B cell (primary cell): ENCODE data around the gene TMEM92. TPM values are rescaled to one million over a fixed set of nuclear protein-coding genes. Genes with fewer than 3 reads are reported as not detected.

ENCODE experiments used
- ATAC-seq: fragments of 200-7000 bp; cut with Tn5 transposase; one replicate; pipeline ENCODE4 v1.10.0; 2021; ENCODE audit warnings: low read depth, mild to moderate bottlenecking, moderate number of reproducible peaks, moderate library complexity
- CTCF ChIA-PET: fragments of 350-600 bp; sonication (Branson Sonifier 250); formaldehyde crosslinking; loops from one replicate; lab custom pipeline; 2021; ENCODE audit warnings: antibody characterized with exemption, inconsistent platforms; lab: Charles Lee
- POLR2A ChIA-PET: fragments of 350-600 bp; sonication (Branson Sonifier 250); formaldehyde crosslinking; loops from one replicate; lab custom pipeline; 2021; ENCODE audit warnings: antibody characterized with exemption; lab: Charles Lee
- DNase-seq: peaks from one replicate; pipeline ENCODE4 v3.0.0; 2013
- H2AFZ ChIP-seq: 2 replicates; pipeline ENCODE4 v1.6.1; 2012; ENCODE audit warnings: mild to moderate bottlenecking, low read depth, low read length; ENCODE audit not compliant: insufficient read depth, poor library complexity, severe bottlenecking
- H3K27ac ChIP-seq, 2 donors: 1 replicate in 1 of 2; 2 replicates in 1 of 2; pipeline ENCODE4 v1.5.1; 2012 to 2013; ENCODE audit warnings: low read length in 2 of 2, mild to moderate bottlenecking in 2 of 2, moderate library complexity in 1 of 2
- H3K27me3 ChIP-seq, 4 experiments: fragments of 200-600 bp in 1 of 4; sonication (generic) in 1 of 4; replicated peaks in 1 of 4; 1 replicate in 2 of 4; 2 replicates in 2 of 4; pipeline versions ENCODE4 v1.6.1 to v1.7.0; 2013 to 2016; ENCODE audit warnings: low read length in 3 of 4, mild to moderate bottlenecking in 2 of 4, mixed read lengths in 1 of 4, moderate library complexity in 1 of 4; ENCODE audit not compliant: insufficient read depth in 4 of 4, control insufficient read depth in 3 of 4; ENCODE audit errors: control extremely low read depth in 1 of 4
- H3K36me3 ChIP-seq, 2 experiments: replicated peaks in 1 of 2; 1 replicate in 1 of 2; 2 replicates in 1 of 2; pipeline versions ENCODE4 v1.6.1 to v1.7.1; 2013; ENCODE audit warnings: low read length in 1 of 2; ENCODE audit not compliant: insufficient read depth in 2 of 2, control insufficient read depth in 1 of 2; ENCODE audit errors: control extremely low read depth in 1 of 2, extremely low read depth in 1 of 2
- H3K4me1 ChIP-seq, 2 donors: fragments of 200-600 bp in 1 of 2; sonication (generic) in 1 of 2; 1 replicate in 1 of 2; 2 replicates in 1 of 2; pipeline versions ENCODE4 v1.5.1 to v1.6.1; 2013 to 2017; ENCODE audit warnings: low read length in 2 of 2; ENCODE audit not compliant: control insufficient read depth in 2 of 2, insufficient read depth in 2 of 2
- H3K4me2 ChIP-seq: replicated peaks from 2 replicates; pipeline ENCODE3; 2012; ENCODE audit warnings: mild to moderate bottlenecking, low read depth, low read length; ENCODE audit not compliant: poor library complexity, severe bottlenecking
- H3K4me3 ChIP-seq, 5 experiments: fragments of 200-600 bp in 1 of 5; sonication (generic) in 1 of 5; 1 replicate in 3 of 5; 2 replicates in 2 of 5; pipeline versions ENCODE4 v1.5.1 to v1.7.0; 2011 to 2016; ENCODE audit warnings: low read length in 4 of 5, mild to moderate bottlenecking in 4 of 5, low read depth in 2 of 5, control low read depth in 1 of 5, moderate library complexity in 1 of 5; ENCODE audit not compliant: insufficient read depth in 1 of 5; ENCODE audit errors: control extremely low read depth in 1 of 5, extremely low read depth in 1 of 5
- H3K79me2 ChIP-seq: fragments of 200-600 bp; sonication (generic); one replicate; pipeline ENCODE4 v1.6.0; 2016; ENCODE audit warnings: low read length; ENCODE audit not compliant: control insufficient read depth, insufficient read depth
- H3K9ac ChIP-seq: fragments of 200-600 bp; sonication (generic); 2 replicates; pipeline ENCODE4 v1.6.1; 2017; ENCODE audit warnings: mild to moderate bottlenecking, low read length, moderate library complexity
- H3K9me3 ChIP-seq, 3 donors: one replicate each; pipeline versions ENCODE4 v1.6.1 to v1.7.1; 2013; ENCODE audit warnings: low read length in 2 of 3; ENCODE audit not compliant: control insufficient read depth in 2 of 3, insufficient read depth in 1 of 3; ENCODE audit errors: control extremely low read depth in 1 of 3
- H4K20me1 ChIP-seq: 2 replicates; pipeline ENCODE4 v1.6.0; 2012; ENCODE audit warnings: mild to moderate bottlenecking, low read length; ENCODE audit not compliant: insufficient read depth, control insufficient read depth, poor library complexity, severe bottlenecking
- H3K27ac Mint-ChIP-seq: one replicate; pipeline ENCODE4 v1.8.0; 2021; ENCODE audit warnings: mixed read lengths
- H3K27me3 Mint-ChIP-seq: one replicate; pipeline ENCODE4 v1.8.0; 2021; ENCODE audit warnings: mixed read lengths
- H3K4me1 Mint-ChIP-seq: one replicate; pipeline ENCODE4 v1.8.0; 2021; ENCODE audit warnings: mixed read lengths
- H3K4me3 Mint-ChIP-seq: one replicate; pipeline ENCODE4 v1.8.0; 2021; ENCODE audit warnings: mixed read lengths
- H3K9me3 Mint-ChIP-seq: one replicate; pipeline ENCODE4 v1.8.0; 2022; ENCODE audit warnings: mixed read lengths; ENCODE audit not compliant: insufficient read depth
- CTCF ChIP-seq: fragments of 200-600 bp; IDR thresholded peaks from one replicate; pipeline ENCODE4 v1.8.0; 2022; ENCODE audit warnings: antibody characterized with exemption, mild to moderate bottlenecking
- EZH2 ChIP-seq: IDR thresholded peaks from 2 replicates; pipeline ENCODE4 v1.6.1; 2012; ENCODE audit warnings: borderline replicate concordance, low read depth, mild to moderate bottlenecking, moderate library complexity, low read length; ENCODE audit not compliant: insufficient read depth, poor library complexity, severe bottlenecking
- WGBS: methylation state at CpG from one replicate; pipeline ENCODE4 v1.1.5; 2013; ENCODE audit warnings: missing lambda C conversion rate; ENCODE audit not compliant: insufficient coverage; 5-methylcytosine and 5-hydroxymethylcytosine counted together
- intact Hi-C: fragments of 100-400 bp; cut with micrococcal nuclease; formaldehyde crosslinking; loops from one replicate; pipeline ENCODE4 v1.10.0; 2022
- polyA plus RNA-seq: library from polyadenylated mRNA; depleted of rRNA; stranded (reverse); fragments of >200 nt; gene quantifications from 2 replicates; pipeline ENCODE4 v1.2.3, GENCODE V29; 2012
- total RNA-seq, 2 donors: library from RNA; stranded (reverse); fragments of 120-200 nt in 1 of 2; gene quantifications; 1 replicate in 1 of 2; 2 replicates in 1 of 2; pipeline versions ENCODE4 v1.2.3 to v1.2.4, GENCODE V29; 2013 to 2022

TMEM92 gene
- total and polyA plus RNA-seq, 2 donors (not counting 1 experiment from before 2014, with no cell fraction given): not detected

- ATAC-seq: no peak
- Histone ChIP-seq H3K4me1 (no peaks in the 10 kb centered on the region), H3K4me3 (no peak overlapping the region), H4K20me1 (no peaks in the 10 kb centered on the region), H3K9ac (no peak overlapping the region), H3K9me3 (no peaks in the 10 kb centered on the region), H3K4me2 (no peak overlapping the region), H2AFZ (no peak overlapping the region), H3K27me3 (peaks cover 0 to 26% (median 8%) of the 10 kb centered on the region in 4 experiments), H3K27ac (no peak overlapping the region), H3K79me2 (no peaks in the 10 kb centered on the region), H3K36me3 (no peaks in the 10 kb centered on the region)
- POLR2A ChIA-PET: no interaction called here
- intact Hi-C loops: no loop called here
- Mint-ChIP-seq H3K4me3 (no peak overlapping the region), H3K4me1 (no peaks in the 10 kb centered on the region), H3K27ac (no peak overlapping the region), H3K9me3 (no peaks in the 10 kb centered on the region), H3K27me3 (peaks cover 60% of the 10 kb centered on the region)
- TF ChIP-seq CTCF: no peak
- no peak for TF ChIP-seq EZH2
- DNase-seq: no peak
- WGBS: 90% methylated on average over 4 of the region's 4 CpGs
- CTCF ChIA-PET: interaction anchor here (0.6 to 1.3 kb wide), 4 partner anchors 9 to 222 kb away, joined by 3 to 4 read pairs (median 3); no protein-coding TSS in a partner anchor
These were observed 14.0 kb downstream of the TMEM92 start for GRCh38 chr17:50288306-50288705.

DNA sequence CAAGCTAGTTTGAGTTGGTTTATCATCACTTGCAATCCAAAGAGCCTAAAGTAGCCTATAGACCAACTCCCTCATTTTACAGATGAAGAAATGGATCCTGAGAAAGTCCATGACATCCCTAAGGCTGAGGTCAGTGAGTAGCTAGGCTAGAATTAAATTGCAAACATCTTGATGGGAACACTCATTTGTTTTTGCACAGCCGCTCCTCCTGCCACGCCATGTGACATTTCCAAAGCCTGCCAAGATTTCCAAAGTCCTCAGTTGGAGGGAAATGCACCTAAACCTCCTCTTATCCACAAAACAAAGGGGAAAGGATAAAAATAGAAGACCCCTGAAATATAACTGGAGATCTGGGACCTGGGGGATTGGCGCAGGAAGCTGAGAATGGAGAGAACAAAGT is 15.0 kb downstream of the TMEM92 start:
- H3K4me3 ChIP-seq: peak overlapping the region in 1 of 5 experiments; percentile 14
- POLR2A ChIA-PET: no interaction called here
- TF ChIP-seq EZH2 (no peak), CTCF (no peak)
- no CpG with 5 or more reads among the region's 3 CpGs for WGBS
- H3K4me2 ChIP-seq: no peak overlapping the region
- no peak overlapping the region for H2AFZ ChIP-seq
- no peak overlapping the region for H3K27ac ChIP-seq
- intact Hi-C loops: no loop called here
- Mint-ChIP-seq H3K27ac (no peak overlapping the region), H3K4me3 (no peak overlapping the region), H3K9me3 (no peaks in the 10 kb centered on the region), H3K27me3 (peaks cover 53% of the 10 kb centered on the region), H3K4me1 (no peaks in the 10 kb centered on the region)
- no peak for DNase-seq
- no peaks in the 10 kb centered on the region for H3K9me3 ChIP-seq
- ATAC-seq: no peak
- CTCF ChIA-PET: interaction anchor here (0.8 to 0.9 kb wide), 2 partner anchors 16 to 89 kb away, joined by 3 read pairs; no protein-coding TSS in a partner anchor
- H3K4me1 ChIP-seq: no peaks in the 10 kb centered on the region
- H4K20me1 ChIP-seq: no peaks in the 10 kb centered on the region
- H3K9ac ChIP-seq: no peak overlapping the region
- H3K79me2 ChIP-seq: no peaks in the 10 kb centered on the region
- peaks cover 0 to 26% (median 8%) of the 10 kb centered on the region in 4 experiments for H3K27me3 ChIP-seq
- H3K36me3 ChIP-seq: no peaks in the 10 kb centered on the region
